Mononuclear cell (primary cell): ENCODE measurements around the gene LY6G6F. TPM values are rescaled to one million over a fixed set of nuclear protein-coding genes. Genes with fewer than 3 reads are reported as not detected.

Experiments used
- H3K27me3 ChIP-seq: 2 replicates; pipeline ENCODE4 v1.6.0; 2011; ENCODE audit warnings: low read length, control low read depth; ENCODE audit not compliant: insufficient read depth
- H3K4me1 ChIP-seq: 2 replicates; pipeline ENCODE4 v1.5.1; 2011; ENCODE audit warnings: mild to moderate bottlenecking, low read length, control low read depth; ENCODE audit not compliant: insufficient read depth
- H3K4me3 ChIP-seq: 2 replicates; pipeline ENCODE4 v1.5.1; 2011; ENCODE audit warnings: mild to moderate bottlenecking, low read length, moderate library complexity
- H3K9me3 ChIP-seq: 2 replicates; pipeline ENCODE4 v1.5.1; 2011; ENCODE audit warnings: low read depth, mild to moderate bottlenecking, control low read depth, low read length
- total RNA-seq: library from RNA; depleted of rRNA; stranded (reverse); fragments of >200 nt; gene quantifications from one replicate; pipeline ENCODE4 v1.2.3, GENCODE V29; 2012

The LY6G6F gene
- total RNA-seq, 1 donor, result 7.7 TPM

DNA sequence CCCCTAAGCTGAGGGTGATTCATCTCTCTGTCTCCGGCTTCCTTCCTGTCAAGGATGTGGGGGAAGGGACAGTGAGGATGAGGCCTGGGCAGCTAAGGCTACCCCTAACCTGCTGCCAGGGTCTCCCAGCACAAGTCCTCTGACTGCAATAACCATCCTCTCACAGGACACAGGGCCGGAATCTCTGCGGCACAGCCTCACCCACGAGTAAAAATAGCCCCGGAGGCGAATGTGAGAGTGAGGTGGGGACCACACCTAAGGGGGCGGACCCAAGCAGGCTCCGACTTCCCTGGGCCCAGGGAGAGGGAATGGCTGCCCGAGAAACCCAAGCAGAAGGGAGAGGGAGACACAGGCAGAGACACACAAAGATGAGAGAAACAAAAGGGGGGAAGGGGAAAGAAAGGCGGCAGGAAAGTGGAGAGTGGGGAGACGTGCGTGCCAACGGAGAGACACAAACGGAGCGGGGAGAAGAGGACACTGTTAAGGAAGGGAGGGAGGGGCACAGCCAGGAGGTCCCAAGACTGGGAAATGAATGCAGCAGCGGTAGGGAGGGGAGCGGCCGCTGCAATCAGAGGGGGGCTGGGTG lies 28.2 kb downstream of the LY6G6F start:
- peaks cover 75% of the 10 kb centered on the region for H3K4me1 ChIP-seq

DNA sequence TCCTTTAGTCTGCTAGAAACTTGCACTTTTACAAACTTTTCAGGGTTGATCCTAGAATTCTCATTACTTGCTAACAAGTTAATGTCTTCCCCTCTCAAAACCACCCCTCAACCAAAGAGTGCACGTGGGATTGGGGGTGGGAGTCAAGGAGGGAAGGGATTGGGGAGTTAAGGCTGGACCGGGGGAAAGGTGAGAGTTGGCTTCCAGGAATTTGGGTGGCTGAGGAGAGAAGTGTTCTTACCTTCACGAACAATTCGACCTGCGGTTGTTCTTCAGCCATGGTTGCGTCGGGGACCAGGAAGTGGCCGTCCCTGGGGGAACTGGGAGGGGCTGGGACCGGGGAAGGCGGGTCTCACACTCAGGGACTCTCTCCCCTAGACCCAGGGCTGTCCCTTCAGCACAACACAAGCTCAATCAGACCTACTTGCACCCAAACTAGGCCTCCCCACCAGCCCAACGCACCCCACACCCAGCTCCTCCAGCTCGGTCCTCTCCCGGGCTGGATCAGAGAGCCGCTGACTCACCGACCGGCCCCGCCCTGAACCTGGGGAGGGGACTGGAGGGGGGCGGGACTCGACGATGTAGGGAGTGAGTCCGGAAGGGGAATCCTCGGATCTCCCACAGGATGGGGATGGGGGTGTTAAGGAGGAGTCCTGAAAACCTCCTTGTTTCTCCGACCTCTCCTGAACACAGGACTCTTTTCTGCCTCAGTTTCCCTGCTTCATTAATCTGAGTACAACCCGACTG lies 29.5 kb downstream of the LY6G6F start, which contains the start of gene CLIC1:
Gene CLIC1 (minus strand): TSS at position 510 of the 747 bp plus-strand sequence. CDS start 230 bp downstream, at position 280.
- Histone ChIP-seq H3K4me3 (peak within 1 kb of the TSS; percentile 92), H3K27me3 (no peaks in the 10 kb centered on the region), H3K4me1 (peaks cover 72% of the 10 kb centered on the region), H3K9me3 (no peaks in the 10 kb centered on the region)

More for the DNA sequence above, 28.2 kb downstream of the LY6G6F start:
- Histone ChIP-seq H3K9me3 (no peaks in the 10 kb centered on the region), H3K4me3 (peak overlapping the region; percentile 92), H3K27me3 (no peaks in the 10 kb centered on the region)

DNA sequence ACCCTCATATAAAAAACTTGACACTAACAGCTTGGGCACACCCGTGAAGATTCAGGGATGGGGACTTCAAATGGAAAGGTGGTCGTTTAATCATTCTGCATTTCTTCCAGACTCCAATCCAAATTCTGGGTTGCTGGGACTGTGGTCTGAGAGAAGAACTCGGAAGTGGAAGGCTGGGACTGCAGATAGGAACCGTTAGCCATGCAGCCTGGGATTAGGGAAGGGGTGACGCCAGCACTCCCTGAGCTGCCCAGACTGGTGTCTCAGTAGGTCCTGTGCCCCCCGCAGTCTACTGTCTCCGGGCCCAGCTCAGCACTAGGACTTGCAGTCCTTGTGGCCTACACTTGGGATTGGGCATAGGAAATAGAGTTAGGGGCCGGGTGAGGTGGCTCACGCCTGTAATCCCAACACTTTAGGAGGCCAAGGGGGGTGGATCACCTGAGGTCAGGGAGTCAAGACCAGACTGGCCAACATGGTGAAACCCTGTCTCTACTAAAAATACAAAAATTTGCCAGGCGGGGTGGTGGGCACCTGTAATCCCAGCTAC lies 30.2 kb downstream of the LY6G6F start:
- Histone ChIP-seq H3K4me3 (peak overlapping the region; percentile 92), H3K9me3 (no peaks in the 10 kb centered on the region), H3K4me1 (peaks cover 71% of the 10 kb centered on the region), H3K27me3 (no peaks in the 10 kb centered on the region)

DNA sequence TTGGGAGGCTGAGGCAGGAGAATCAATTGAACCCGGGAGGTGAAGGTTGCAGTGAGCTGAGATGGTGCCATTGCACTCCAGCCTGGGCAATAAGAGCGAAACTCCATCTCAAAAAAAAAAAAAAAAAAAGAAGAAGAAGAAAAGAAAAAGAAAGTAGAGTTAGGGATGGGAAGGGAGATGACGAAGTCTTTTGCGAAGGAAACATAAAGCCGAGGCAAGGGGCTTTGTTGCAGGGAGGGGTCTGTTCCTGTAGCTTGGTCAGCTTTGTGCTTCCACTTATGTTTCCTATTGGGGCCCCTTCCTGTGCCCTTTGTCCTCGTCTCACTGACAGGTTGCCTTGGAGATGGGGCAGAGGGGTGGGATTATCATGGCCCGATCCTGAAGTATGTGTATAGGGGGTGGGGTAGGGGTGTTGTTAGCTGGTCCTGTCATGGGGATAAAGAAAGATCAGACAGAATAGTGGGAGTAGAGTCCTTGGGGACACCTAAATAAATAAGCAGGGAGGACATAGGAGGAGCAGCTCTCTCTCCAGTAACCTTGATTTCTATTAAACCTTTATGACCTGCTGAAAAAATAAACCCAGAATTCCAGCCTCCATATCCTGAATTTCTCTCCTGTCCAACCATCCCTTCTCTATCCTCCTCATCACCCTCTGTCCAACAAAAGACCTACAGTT lies 30.8 kb downstream of the LY6G6F start:
- Histone ChIP-seq H3K9me3 (no peaks in the 10 kb centered on the region), H3K4me3 (peak overlapping the region; percentile 92), H3K4me1 (peaks cover 65% of the 10 kb centered on the region), H3K27me3 (no peaks in the 10 kb centered on the region)

DNA sequence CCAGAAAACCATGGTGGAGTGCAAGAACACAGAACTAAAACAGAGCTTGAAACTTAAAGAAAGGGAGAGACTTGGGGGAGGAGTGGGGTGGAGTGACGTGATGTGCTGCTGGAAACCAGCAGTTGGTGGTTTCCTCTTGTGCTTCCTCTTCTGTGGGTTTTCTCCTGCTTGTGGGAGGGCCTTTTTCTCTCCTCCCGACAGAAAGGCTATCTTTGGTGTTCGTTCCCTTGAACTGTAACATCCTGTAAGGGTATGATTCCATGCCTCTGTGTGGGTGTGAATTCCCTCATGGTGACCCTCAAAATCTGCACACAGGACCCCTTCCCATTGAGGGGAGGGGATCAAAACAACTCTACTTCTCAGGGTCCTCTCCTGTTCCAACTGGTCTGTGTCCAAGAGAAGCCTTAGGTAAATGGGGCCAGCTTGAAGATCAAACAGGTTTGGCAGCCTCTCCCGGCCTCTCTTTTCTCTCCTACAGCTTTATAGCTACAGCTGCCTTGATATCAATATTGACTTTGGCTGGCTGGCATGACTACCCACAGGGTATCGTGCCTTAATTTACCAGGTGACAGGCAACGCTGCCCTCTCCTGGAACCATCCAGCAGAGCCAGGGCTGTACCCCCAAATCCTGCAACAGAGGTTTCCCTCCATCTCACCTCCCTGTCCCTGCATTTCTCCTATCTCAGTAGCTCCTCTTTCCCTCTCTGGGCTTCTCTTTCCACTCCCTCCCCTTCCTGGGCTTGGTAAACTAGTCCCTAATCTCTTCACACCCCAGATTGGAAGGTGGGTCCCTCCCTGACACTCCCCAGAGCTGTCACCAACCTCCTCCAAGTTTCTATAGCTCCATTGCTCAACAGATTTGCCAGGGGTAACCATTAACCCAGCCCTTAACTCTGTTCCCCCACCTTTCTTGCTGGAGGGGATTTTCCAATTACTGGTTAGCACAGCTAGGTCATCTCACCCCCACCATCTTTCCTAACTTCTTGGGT lies 31.6 kb downstream of the LY6G6F start:
- no peaks in the 10 kb centered on the region for H3K9me3 ChIP-seq
- H3K4me3 ChIP-seq, result peak overlapping the region; percentile 9
- H3K27me3 ChIP-seq, result no peaks in the 10 kb centered on the region
- H3K4me1 ChIP-seq, result peaks cover 57% of the 10 kb centered on the region

DNA sequence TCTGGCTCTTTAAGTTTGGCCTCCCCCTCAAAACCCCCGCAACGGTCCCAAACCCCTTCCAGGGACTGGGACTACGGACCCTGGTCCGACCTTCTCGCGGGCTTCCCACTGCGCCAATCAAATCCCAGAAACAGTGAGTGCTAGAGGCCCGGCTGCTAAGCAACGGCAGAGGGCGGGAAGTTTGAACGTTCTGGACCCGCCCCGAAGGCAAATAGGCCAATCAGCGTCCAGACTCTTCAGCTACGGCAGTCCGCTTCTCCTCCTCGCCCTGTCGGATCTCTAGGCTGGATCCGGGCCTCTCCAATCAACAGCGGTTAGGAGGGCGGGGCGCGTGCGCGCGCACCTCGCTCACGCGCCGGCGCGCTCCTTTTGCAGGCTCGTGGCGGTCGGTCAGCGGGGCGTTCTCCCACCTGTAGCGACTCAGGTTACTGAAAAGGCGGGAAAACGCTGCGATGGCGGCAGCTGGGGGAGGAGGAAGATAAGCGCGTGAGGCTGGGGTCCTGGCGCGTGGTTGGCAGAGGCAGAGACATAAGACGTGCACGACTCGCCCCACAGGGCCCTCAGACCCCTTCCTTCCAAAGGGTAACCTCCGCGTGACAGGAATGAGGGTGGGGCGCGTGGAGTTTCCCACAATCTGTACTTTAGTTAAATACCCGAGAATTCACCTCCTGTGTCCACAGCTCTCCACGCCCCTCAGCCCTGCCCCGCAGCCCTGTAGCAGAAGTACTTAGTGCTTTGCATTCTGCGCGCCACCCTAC lies 33.2 kb downstream of the LY6G6F start, which contains the start of gene MSH5:
Gene MSH5 (plus strand): TSS at position 367 of the 758 bp plus-strand sequence. CDS start 462 bp downstream, outside the sequence.
- H3K27me3 ChIP-seq, result no peaks in the 10 kb centered on the region
- no peaks in the 10 kb centered on the region for H3K9me3 ChIP-seq
- H3K4me3 ChIP-seq, result peak within 1 kb of the TSS; percentile 64
- peaks cover 43% of the 10 kb centered on the region for H3K4me1 ChIP-seq

DNA sequence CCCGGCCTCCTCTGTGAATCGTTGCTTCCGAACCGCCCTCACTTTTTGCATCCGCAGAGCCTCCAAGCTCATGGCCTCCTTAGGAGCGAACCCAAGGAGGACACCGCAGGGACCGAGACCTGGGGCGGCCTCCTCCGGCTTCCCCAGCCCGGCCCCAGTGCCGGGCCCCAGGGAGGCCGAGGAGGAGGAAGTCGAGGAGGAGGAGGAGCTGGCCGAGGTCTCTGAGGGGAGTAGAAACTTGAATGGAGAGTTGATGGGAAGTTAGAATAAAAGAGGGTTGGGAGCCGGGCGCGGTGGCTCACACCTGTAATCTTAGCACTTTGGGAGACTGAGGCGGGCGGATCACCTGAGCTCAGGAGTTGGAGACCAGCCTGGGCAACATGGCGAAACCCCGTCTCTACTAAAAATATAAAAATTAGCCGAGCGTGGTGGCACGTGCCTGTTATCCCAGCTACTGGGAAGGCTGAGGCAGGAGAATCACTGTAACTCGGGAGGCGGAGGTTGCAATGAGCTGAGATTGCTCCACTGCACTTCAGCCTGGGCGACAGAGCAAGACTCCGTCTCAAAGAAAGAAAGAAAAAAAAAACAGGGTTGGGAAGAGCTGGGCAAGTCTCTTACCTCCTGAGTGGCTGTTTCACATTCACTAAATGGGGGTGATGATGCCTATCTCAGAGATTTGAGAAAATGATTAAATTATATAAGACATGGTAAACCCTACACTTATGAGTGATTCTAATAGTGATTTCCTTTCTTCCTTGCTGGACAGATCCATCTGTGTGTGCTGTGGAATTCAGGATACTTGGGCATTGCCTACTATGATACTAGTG lies 33.9 kb downstream of the LY6G6F start:
- Histone ChIP-seq H3K4me1 (peaks cover 43% of the 10 kb centered on the region), H3K4me3 (peak overlapping the region; percentile 64)

DNA sequence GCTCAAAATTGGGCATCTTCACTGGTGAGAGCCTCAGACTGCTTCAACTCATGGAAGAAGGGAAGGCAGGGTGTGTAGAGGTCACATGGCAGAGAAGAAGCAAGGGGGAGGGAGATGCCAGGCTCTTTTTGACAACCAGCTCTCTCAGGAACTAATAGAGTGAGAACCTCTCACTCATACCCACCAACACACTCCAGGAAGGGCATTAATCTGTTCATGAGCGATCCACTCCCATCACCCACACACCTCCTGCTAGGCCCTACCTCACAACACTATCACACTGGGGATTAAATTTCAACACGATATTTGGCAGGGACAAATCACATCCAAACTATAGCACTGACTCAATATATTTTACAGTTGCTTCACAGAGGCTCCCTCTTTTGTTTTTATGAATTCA lies 35.1 kb downstream of the LY6G6F start:
- no peak overlapping the region for H3K4me3 ChIP-seq

More for the DNA sequence above, 33.9 kb downstream of the LY6G6F start:
- no peaks in the 10 kb centered on the region for H3K9me3 ChIP-seq
- no peaks in the 10 kb centered on the region for H3K27me3 ChIP-seq

DNA sequence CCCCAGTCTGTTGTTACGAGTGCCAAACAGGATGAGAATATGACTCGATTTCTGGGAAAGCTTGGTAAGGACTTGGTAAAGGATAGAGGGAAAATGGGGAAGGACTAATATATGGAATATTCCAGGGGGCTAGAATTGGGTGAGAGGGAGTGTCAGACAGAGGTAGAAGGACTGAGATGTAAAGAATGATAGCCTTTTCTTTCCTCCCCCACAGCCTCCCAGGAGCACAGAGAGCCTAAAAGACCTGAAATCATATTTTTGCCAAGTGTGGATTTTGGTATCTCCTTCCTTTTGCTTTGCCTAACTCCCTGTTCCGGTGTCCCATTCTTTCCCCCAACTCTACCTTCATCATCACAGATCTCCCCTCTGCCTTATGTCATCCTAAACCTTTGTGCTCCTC lies 36.2 kb downstream of the LY6G6F start:
- Histone ChIP-seq H3K4me1 (peaks cover 27% of the 10 kb centered on the region), H3K4me3 (no peak overlapping the region), H3K27me3 (no peaks in the 10 kb centered on the region), H3K9me3 (no peaks in the 10 kb centered on the region)

More for the DNA sequence above, 35.1 kb downstream of the LY6G6F start:
- Histone ChIP-seq H3K27me3 (no peaks in the 10 kb centered on the region), H3K4me1 (peaks cover 38% of the 10 kb centered on the region), H3K9me3 (no peaks in the 10 kb centered on the region)

DNA sequence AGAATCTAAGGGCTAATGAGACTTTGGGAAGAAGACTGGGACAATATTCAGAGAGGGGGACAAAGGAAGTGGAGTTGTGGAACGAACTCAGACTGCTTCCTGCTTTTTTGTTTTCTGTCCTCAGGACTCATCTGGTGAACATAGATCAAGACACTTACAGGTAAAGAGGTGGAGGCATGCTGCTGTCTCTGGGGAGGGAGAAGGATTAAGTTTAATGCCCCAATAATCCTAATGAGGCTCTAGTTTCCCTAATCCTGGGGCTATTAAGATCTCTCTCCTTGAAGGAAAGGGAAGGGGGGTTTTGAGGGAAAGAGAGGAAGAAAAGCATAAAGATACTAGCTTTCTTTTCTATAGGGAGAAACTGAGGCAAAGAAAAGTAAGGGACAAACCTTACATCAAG lies 37.8 kb downstream of the LY6G6F start:
- Histone ChIP-seq H3K4me1 (peaks cover 12% of the 10 kb centered on the region), H3K4me3 (no peak overlapping the region), H3K27me3 (no peaks in the 10 kb centered on the region), H3K9me3 (no peaks in the 10 kb centered on the region)

DNA sequence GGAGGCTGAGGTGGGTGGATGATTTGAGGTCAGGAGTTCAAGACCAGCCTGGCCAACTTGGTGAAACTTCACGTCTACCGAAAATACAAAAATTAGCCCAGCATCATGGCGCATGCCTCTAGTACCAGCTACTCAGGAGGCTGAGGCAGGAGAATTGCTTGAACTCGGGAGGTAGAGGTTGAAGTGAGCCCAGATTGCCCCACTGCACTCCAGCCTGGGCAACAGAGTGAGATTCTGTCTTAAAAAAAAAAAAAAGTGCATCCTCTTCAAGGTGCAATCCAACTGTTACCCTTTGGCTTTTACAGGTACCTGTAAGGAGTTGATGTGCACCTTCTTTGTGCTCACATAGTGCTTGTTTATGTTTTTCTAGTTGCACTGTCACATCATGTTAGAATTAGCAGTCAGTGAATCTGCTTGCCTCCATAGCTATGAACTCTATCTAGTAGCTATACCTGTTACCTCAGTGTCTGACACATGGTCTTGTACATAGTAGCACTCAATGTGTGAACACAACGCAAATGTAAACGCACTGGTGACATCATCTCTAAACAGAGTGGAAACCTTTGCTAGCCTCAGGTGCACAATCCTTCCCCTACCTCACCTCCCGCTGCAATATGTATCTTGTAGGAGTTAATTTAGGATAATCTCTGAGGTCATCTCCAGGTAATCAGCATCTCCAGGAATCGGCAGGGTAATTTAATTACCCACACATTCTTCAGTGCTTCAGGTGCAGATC lies 42.8 kb downstream of the LY6G6F start:
- Histone ChIP-seq H3K27me3 (no peaks in the 10 kb centered on the region), H3K4me3 (no peak overlapping the region)

DNA sequence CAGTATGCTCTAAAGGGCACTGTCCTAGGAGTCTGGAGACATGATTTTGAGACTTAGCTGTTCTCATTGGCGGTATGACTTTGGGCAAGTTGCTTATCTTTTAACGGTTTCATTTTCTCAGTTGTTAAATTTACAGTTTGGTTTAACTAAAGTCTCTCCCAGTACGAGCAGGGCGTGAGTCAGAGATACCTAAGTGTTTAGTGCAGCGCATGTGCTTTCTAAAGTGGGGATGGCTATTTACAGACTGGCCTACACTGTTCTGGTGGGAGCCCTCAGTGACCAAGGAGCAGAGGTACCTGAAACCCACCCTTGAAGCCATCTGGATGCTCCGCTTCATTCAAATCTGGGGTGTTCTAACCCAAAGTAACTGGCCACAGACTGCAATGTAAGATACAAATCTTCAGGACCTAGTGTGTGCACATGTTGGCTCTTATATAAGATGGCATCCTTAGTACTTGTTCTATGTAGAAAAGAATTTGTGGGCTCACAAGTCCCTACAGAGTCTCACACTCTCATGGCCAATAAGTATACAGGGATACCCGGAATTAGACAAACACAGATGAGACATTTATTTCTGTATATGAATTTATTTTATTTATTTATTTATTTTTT lies 43.9 kb downstream of the LY6G6F start:
- Histone ChIP-seq H3K4me3 (no peak overlapping the region), H3K4me1 (no peaks in the 10 kb centered on the region), H3K9me3 (no peaks in the 10 kb centered on the region), H3K27me3 (no peaks in the 10 kb centered on the region)

More for the DNA sequence above, 42.8 kb downstream of the LY6G6F start:
- Histone ChIP-seq H3K9me3 (no peaks in the 10 kb centered on the region), H3K4me1 (no peaks in the 10 kb centered on the region)
